HCT116 (cell line): ENCODE data around the gene ARID3A. TPM values are rescaled to one million over a fixed set of nuclear protein-coding genes. Genes with fewer than 3 reads are reported as not detected.

ENCODE experiments used
- ATAC-seq: fragments of 200-7000 bp; cut with Tn5 transposase; 2 replicates; pipeline ENCODE4 v1.9.1; 2020; ENCODE audit warnings: mild to moderate bottlenecking, moderate library complexity
- BruUV-seq: library from RNA; stranded (reverse); fragments of 400-500 nt; replicated peaks from 2 replicates; lab custom pipeline; 2021; lab: Mats Ljungman, UMichigan
- CTCF ChIA-PET: fragments of 300-600 bp; sonication (Branson Sonifier 250); formaldehyde crosslinking; loops from one replicate; lab custom pipeline; 2021; ENCODE audit warnings: antibody characterized with exemption; lab: Charles Lee
- POLR2A ChIA-PET: fragments of 300-600, 350-600 bp; sonication (Branson Sonifier 250); formaldehyde crosslinking; loops from one replicate; lab custom pipeline; 2021; ENCODE audit warnings: antibody characterized with exemption; lab: Charles Lee
- RAD21 ChIA-PET, 2 experiments: fragments of 300-600 bp; sonication (Branson Sonifier 250); formaldehyde crosslinking; loops; one replicate each; lab custom pipeline; 2023; ENCODE audit warnings: low total read pairs in 2 of 2; ENCODE audit not compliant: uncharacterized antibody in 2 of 2, unreplicated experiment in 2 of 2, low non-redundant PET in 1 of 2; lab: Charles Lee
- DNase-seq: peaks from one replicate; pipeline ENCODE4 v3.0.0-alpha.2; 2010; ENCODE audit warnings: low read depth, low spot score
- H2AFZ ChIP-seq: fragments of 200-600 bp; shearing (Covaris generic), sonication (generic); 2 replicates; pipeline ENCODE4 v1.6.1; 2017; ENCODE audit warnings: low read depth, mixed run types, mixed read lengths, antibody characterized with exemption, low read length; ENCODE audit not compliant: poor library complexity, severe bottlenecking
- H3K27ac ChIP-seq: 2 replicates; pipeline ENCODE4 v1.5.1; 2012; ENCODE audit warnings: low read depth, low read length
- H3K27me3 ChIP-seq: fragments of 200-600 bp; sonication (generic); 2 replicates; pipeline ENCODE4 v1.6.1; 2016; ENCODE audit warnings: mixed run types, low read length, mixed read lengths; ENCODE audit not compliant: insufficient read depth
- H3K36me3 ChIP-seq, 2 experiments: fragments of 200-500 bp in 1 of 2; fragments of 200-600 bp in 1 of 2; sonication (Bioruptor generic) in 1 of 2; sonication (generic) in 1 of 2; 2 replicates each; pipeline versions ENCODE4 v1.5.1 to v1.6.1; 2014 to 2016; ENCODE audit warnings: low read length in 2 of 2, inconsistent platforms in 1 of 2, mixed read lengths in 1 of 2, mixed run types in 1 of 2; ENCODE audit not compliant: insufficient read depth in 2 of 2, control insufficient read depth in 1 of 2
- H3K4me1 ChIP-seq, 2 experiments: fragments of 200-600 bp in 1 of 2; sonication (generic) in 1 of 2; 2 replicates each; pipeline versions ENCODE4 v1.5.1 to v1.6.1; 2012 to 2017; ENCODE audit warnings: low read length in 2 of 2, inconsistent platforms in 1 of 2, mild to moderate bottlenecking in 1 of 2, mixed read lengths in 1 of 2, mixed run types in 1 of 2, moderate library complexity in 1 of 2; ENCODE audit not compliant: insufficient read depth in 2 of 2, control insufficient read depth in 1 of 2
- H3K4me2 ChIP-seq: fragments of 200-600 bp; sonication (generic); 2 replicates; pipeline ENCODE4 v1.6.1; 2017; ENCODE audit warnings: mixed run types, low read length, mixed read lengths
- H3K4me3 ChIP-seq, 2 experiments: fragments of 200-600 bp in 1 of 2; sonication (generic) in 1 of 2; replicated peaks in 1 of 2; 2 replicates each; pipeline ENCODE4 v1.5.1; 2011 to 2016; ENCODE audit warnings: low read length in 2 of 2, control low read depth in 1 of 2, low read depth in 1 of 2, mild to moderate bottlenecking in 1 of 2, mixed read lengths in 1 of 2, mixed run types in 1 of 2
- H3K79me2 ChIP-seq: fragments of 200-600 bp; sonication (generic); 2 replicates; pipeline ENCODE4 v1.6.1; 2017; ENCODE audit warnings: mild to moderate bottlenecking, mixed run types, low read length, moderate library complexity, mixed read lengths; ENCODE audit not compliant: insufficient read depth
- H3K9ac ChIP-seq: fragments of 200-600 bp; sonication (generic); 2 replicates; pipeline ENCODE4 v1.6.1; 2016; ENCODE audit warnings: low read length, mixed read lengths
- H3K9me2 ChIP-seq: fragments of 200-600 bp; sonication (generic), shearing (Covaris generic); 2 replicates; pipeline ENCODE4 v1.6.1; 2017; ENCODE audit warnings: mixed run types, mild to moderate bottlenecking, moderate library complexity; ENCODE audit not compliant: insufficient read depth
- H3K9me3 ChIP-seq, 2 experiments: fragments of 200-500 bp in 1 of 2; fragments of 200-600 bp in 1 of 2; sonication (Bioruptor generic) in 1 of 2; sonication (generic) in 1 of 2; 2 replicates each; pipeline ENCODE4 v1.6.1; 2014 to 2017; ENCODE audit warnings: low read length in 2 of 2, mixed read lengths in 2 of 2, inconsistent platforms in 1 of 2, low read depth in 1 of 2, mild to moderate bottlenecking in 1 of 2, mixed run types in 1 of 2, moderate library complexity in 1 of 2; ENCODE audit not compliant: control insufficient read depth in 1 of 2, insufficient read depth in 1 of 2
- H4K20me1 ChIP-seq: fragments of 200-600 bp; sonication (generic), shearing (Covaris generic); 2 replicates; pipeline ENCODE4 v1.6.1; 2017; ENCODE audit warnings: mixed run types, mild to moderate bottlenecking, moderate library complexity; ENCODE audit not compliant: insufficient read depth
- ATF3 ChIP-seq: IDR thresholded peaks from 2 replicates; pipeline ENCODE4 v1.6.1; 2012
- CEBPB ChIP-seq: IDR thresholded peaks from 2 replicates; pipeline ENCODE4 v1.6.1; 2012; ENCODE audit warnings: low read depth
- EGR1 ChIP-seq: IDR thresholded peaks from 2 replicates; pipeline ENCODE4 v1.6.1; 2012; ENCODE audit warnings: low read depth
- ELF1 ChIP-seq: IDR thresholded peaks from 2 replicates; pipeline ENCODE4 v1.6.1; 2012; ENCODE audit warnings: low read depth, borderline replicate concordance
- EZH2 ChIP-seq: fragments of 200-600 bp; sonication (generic); IDR thresholded peaks from 2 replicates; pipeline ENCODE4 v1.6.1; 2017; ENCODE audit warnings: antibody characterized with exemption, mixed run types
- FOSL1 ChIP-seq: IDR thresholded peaks from 2 replicates; pipeline ENCODE4 v1.6.1; 2012; ENCODE audit warnings: low read depth
- MAX ChIP-seq: IDR thresholded peaks from 2 replicates; pipeline ENCODE4 v1.6.1; 2012
- POLR2AphosphoS5 ChIP-seq: IDR thresholded peaks from 2 replicates; pipeline ENCODE4 v1.6.1; 2011; ENCODE audit warnings: mild to moderate bottlenecking, low read depth, low read length, moderate library complexity
- RAD21 ChIP-seq: IDR thresholded peaks from 2 replicates; pipeline ENCODE4 v1.6.1; 2012; ENCODE audit warnings: low read depth, mild to moderate bottlenecking
- SIN3A ChIP-seq: IDR thresholded peaks from 2 replicates; pipeline ENCODE4 v1.6.1; 2012; ENCODE audit warnings: low read depth
- SP1 ChIP-seq: IDR thresholded peaks from 2 replicates; pipeline ENCODE4 v1.6.1; 2012; ENCODE audit warnings: low read depth
- SRF ChIP-seq: IDR thresholded peaks from 2 replicates; pipeline ENCODE4 v1.6.1; 2012; ENCODE audit warnings: low read depth
- ZBTB33 ChIP-seq: IDR thresholded peaks from 2 replicates; pipeline ENCODE4 v1.6.1; 2011; ENCODE audit warnings: mild to moderate bottlenecking, low read length, moderate library complexity; ENCODE audit not compliant: insufficient replicate concordance; ENCODE audit errors: extremely low read depth
- ZFX ChIP-seq: fragments of 450-650 bp; IDR thresholded peaks from 2 replicates; pipeline ENCODE4 v1.6.1; 2017
- intact Hi-C: fragments of 100-400 bp; cut with micrococcal nuclease; formaldehyde crosslinking; loops from 2 replicates; pipeline ENCODE4 v1.10.0; 2022
- total RNA-seq: library from RNA; stranded (reverse); gene quantifications from one replicate; pipeline ENCODE4 v1.2.1, GENCODE V29; 2021; ENCODE audit not compliant: unreplicated experiment

Gene ARID3A
- total RNA-seq, 1 experiment from 2014 or later: 21.8 TPM

GRCh38 chr19:954272-954671, 28.4 kb downstream of the ARID3A start:
- Histone ChIP-seq H3K9me2 (no peaks in the 10 kb centered on the region), H3K4me2 (no peak overlapping the region; the same call in 1 of the 2 replicates), H3K79me2 (peaks cover 18% of the 10 kb centered on the region), H3K27me3 (no peaks in the 10 kb centered on the region), H2AFZ (no peak overlapping the region), H3K4me1 (peaks cover 73 to 93% of the 10 kb centered on the region in 2 experiments), H3K36me3 (no peaks in the 10 kb centered on the region), H4K20me1 (no peaks in the 10 kb centered on the region), H3K4me3 (no peak overlapping the region), H3K27ac (no peak overlapping the region), H3K9me3 (no peaks in the 10 kb centered on the region), H3K9ac (no peak overlapping the region)
- ChIA-PET CTCF (no interaction called here), RAD21 (no interaction called here), POLR2A (no interaction called here)
- ATAC-seq (no peak), DNase-seq (no peak)
- intact Hi-C loops: no loop called here
- BruUV-seq: no TSS peak
- TF ChIP-seq ZFX (no peak), EZH2 (no peak), ATF3 (no peak), ZBTB33 (no peak), SIN3A (no peak), SRF (no peak)

- Histone ChIP-seq H4K20me1 (no peaks in the 10 kb centered on the region), H3K27ac (no peak overlapping the region; the same call in 1 of the 2 replicates), H3K4me3 (no peak overlapping the region), H3K4me2 (no peak overlapping the region; the same call in 1 of the 2 replicates), H3K27me3 (no peaks in the 10 kb centered on the region), H3K36me3 (no peaks in the 10 kb centered on the region), H3K9me2 (no peaks in the 10 kb centered on the region), H3K9me3 (no peaks in the 10 kb centered on the region), H2AFZ (no peak overlapping the region), H3K9ac (no peak overlapping the region), H3K4me1 (peaks cover 72 to 95% of the 10 kb centered on the region in 2 experiments), H3K79me2 (peaks cover 18% of the 10 kb centered on the region)
- POLR2A ChIA-PET: no interaction called here
- CTCF ChIA-PET: no interaction called here
- ATAC-seq: 0 out of 2 replicates have a peak, but pooled peaks have one; percentile 8
- no peak for DNase-seq
- RAD21 ChIA-PET: no interaction called here
- no TSS peak for BruUV-seq
- intact Hi-C loops: no loop called here
- TF ChIP-seq SP1 (no peak), POLR2AphosphoS5 (no peak), ZBTB33 (no peak), EZH2 (no peak), FOSL1 (no peak), MAX (no peak), SRF (no peak), ELF1 (no peak), CEBPB (no peak), RAD21 (no peak), EGR1 (no peak)
Measured at GRCh38 chr19:954672-955494, 29.0 kb downstream of the ARID3A start.
